GM12891 (cell line): Measurements from ENCODE around the gene TMTC2.

Experiments
- PAX5 ChIP-seq: IDR thresholded peaks from 2 replicates; pipeline ENCODE4 v1.6.1; 2011; ENCODE audit warnings: low read length, moderate library complexity, mild to moderate bottlenecking; ENCODE audit not compliant: insufficient read depth, severe bottlenecking
- POLR2A ChIP-seq: IDR thresholded peaks from 2 replicates; pipeline ENCODE4 v1.6.1; 2011; ENCODE audit warnings: low read depth, low read length, control low read depth
- POLR2AphosphoS5 ChIP-seq: IDR thresholded peaks from 2 replicates; pipeline ENCODE4 v1.6.1; 2011; ENCODE audit warnings: low read depth, low read length, control low read depth
- SPI1 ChIP-seq: IDR thresholded peaks from 2 replicates; pipeline ENCODE4 v1.6.1; 2011; ENCODE audit warnings: low read depth, low read length, control low read depth

GRCh38 chr12:82910246-82910893, 223.7 kb downstream of the TMTC2 start:
- TF ChIP-seq POLR2A (no peak), POLR2AphosphoS5 (no peak), SPI1 (no peak), PAX5 (no peak)
